NB4 (cell line): ENCODE data around the gene RYR3.

Source experiments
- MYC ChIP-seq: IDR thresholded peaks from 2 replicates; pipeline ENCODE4 v1.6.1; 2011; ENCODE audit warnings: low read depth, low read length
- POLR2A ChIP-seq: IDR thresholded peaks from 2 replicates; pipeline ENCODE4 v1.6.1; 2011; ENCODE audit warnings: mild to moderate bottlenecking; ENCODE audit not compliant: insufficient read length; ENCODE audit errors: extremely low read depth
- TF ChIP-seq, protein P1 (sequence below): IDR thresholded peaks from one replicate; pipeline ENCODE4 v1.5.1; 2012; ENCODE audit warnings: low read depth, low read length

DNA sequence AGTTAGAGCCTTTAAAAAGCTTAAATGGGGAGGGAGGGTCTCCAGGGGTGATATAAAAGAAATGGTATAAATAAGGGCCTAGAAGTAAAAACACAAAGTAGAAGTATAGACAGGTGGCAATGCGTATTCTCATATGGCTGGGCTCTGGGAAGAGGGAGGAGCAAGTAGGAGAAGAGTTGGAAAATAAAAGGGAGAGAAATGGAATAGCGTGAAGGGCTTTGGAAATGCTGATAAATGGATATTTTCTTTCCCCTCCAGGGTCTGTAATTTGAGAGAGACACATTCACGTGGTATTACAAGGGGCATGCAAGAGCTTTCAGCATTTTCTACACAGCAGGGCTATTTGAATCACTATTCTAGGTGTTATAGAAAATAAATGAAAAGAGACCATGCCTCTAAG lies 313.7 kb downstream of the RYR3 start:
- TF ChIP-seq, protein P1, sequence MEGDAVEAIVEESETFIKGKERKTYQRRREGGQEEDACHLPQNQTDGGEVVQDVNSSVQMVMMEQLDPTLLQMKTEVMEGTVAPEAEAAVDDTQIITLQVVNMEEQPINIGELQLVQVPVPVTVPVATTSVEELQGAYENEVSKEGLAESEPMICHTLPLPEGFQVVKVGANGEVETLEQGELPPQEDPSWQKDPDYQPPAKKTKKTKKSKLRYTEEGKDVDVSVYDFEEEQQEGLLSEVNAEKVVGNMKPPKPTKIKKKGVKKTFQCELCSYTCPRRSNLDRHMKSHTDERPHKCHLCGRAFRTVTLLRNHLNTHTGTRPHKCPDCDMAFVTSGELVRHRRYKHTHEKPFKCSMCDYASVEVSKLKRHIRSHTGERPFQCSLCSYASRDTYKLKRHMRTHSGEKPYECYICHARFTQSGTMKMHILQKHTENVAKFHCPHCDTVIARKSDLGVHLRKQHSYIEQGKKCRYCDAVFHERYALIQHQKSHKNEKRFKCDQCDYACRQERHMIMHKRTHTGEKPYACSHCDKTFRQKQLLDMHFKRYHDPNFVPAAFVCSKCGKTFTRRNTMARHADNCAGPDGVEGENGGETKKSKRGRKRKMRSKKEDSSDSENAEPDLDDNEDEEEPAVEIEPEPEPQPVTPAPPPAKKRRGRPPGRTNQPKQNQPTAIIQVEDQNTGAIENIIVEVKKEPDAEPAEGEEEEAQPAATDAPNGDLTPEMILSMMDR = no peak
- TF ChIP-seq MYC (no peak), POLR2A (no peak)
